COR-L47 (cell line): ENCODE measurements around the gene CPNE5.

ENCODE experiments used
- DNase-seq: peaks from one replicate; lab custom pipeline; 2025; lab: John Stamatoyannopoulos, UW

The CPNE5 gene

DNA sequence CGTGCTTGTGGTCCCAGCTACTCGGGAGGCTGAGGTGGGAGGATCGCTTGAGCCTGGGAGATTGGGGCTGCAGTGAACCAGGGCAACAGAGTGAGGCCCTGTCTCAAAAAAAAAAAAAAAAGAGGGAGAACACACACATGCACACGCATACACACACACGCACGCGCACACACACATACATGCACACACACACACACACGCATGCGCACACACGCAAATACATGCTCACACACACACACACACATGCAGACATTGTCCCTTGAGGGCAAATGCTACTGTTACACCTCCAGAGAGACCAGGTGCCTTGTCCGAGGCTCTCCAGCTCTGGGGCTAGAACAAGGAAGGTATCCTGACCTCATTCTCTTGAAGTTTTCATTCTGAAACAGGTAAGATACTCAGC is 77.1 kb downstream of the CPNE5 start:
- DNase-seq: no peak

DNA sequence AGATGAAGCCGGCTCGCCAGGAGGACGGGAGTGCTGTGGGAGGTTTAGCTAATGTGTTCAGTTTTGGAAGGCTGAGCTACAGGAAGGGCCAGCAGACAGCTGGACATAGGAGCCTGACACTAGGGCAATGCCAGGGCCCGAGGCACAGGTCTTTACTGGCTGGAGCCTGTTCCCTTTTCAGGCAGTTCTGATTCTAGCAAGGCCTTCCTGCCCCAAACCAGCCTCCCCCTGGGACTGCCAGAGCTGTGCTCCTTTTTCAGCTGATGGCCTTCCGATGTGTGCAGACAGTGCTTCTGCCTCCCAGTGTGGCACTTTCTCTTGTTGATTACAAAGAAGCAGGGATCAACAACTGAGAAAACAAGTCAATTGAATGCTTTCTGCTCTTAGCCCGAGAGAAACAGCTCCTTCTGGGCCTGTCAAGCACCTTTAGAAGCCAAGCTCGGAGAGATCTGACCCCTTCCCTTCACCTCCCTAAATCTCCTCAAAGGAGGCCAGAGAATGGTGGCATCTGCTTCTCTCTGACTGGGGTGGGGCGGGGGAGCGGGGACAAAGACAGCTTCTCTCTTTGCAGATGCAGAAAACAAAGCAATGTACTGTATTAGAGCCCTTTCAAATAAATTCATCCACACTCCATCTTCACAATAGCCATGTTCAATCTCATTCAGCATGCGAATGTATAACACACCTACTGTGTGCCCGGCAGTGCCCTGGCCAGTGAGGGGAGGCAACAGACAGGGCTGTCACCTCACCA is 78.4 kb downstream of the CPNE5 start:
- DNase-seq: no peak

DNA sequence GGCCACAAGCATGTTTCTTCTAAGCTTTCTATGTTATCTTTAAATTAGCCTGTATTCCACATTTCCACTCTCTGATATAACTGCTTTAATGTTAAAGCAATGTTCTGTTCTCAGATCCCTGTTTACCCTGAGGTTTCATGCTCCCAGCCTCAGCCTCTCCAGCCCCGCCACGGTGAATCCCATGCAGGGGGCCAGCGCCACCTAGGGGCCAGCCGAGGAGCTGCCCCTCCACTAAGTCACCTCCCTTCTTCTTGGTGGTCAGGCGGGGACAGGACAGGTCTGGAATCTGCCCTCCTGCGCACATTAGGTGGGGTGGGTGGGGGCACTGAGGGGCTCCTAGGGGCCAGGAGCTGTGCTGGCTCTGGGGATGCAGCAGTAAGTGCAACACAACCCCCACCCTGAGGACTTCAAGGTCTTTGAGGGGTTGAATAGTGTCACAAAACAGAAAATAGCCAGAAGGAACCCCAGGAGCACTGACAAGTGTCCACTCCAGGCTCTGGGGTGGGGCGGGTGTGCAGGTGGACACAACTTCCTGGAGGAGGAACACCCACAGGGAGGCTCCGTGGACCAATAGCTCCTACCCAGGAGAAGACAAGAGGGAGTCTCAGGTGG is 80.0 kb downstream of the CPNE5 start:
- DNase-seq: peak; percentile 63

DNA sequence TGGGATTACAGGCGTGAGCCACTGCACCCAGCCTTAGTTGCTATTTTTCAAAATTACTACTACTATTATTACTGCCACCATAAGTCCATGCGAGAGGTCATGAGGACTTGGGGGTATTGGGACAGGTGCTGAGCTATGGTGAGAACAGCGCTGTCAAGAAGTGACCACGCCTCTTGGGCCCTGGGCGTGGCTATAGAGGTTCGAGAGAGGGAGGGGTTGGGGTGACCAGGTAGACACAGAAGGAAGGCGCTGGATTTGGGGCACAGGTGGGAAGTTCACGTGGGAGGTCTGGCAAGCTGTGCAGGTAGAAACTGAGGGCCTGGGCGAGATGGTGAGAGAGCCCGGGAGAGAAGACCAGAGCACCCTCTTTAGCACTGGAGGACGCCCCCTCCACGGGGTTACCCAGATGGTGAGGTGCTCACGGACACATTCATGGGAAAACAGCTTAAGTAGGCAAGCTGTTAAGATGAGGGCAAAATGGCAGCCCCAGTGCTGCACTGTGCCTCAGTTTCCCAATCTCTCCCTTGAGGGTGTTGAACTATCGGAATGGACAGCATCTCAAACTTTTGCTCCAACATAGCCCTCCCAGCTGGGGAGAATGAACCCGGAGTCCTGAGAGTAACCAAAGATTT is 80.6 kb downstream of the CPNE5 start:
- DNase-seq: no peak

DNA sequence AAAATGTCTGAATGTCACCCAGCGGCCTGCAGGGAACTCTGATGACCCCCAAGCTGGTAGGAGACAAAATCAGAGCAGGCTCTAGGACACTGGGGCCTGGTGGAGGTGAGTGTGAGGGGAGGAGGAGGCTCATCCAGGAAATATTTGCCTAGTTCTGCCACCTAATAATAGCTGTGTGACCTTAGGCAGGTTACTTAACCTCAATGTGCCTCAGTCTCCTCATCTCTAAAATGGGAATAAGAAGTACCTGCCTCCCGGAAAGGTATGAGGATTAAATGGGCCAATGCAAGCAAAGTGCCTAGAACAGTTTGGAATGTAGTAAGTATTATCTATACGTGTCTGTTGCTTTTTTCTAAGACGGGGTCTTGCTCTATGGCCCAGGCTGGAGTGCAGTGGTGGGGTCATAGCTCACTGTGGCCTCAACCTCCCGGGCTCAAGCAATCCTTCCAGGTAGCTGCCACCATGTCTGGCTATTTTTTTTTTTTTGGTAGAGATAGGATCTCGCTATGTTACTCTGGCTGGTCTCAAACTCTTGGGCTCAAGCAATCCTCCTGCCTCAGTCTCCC is 81.2 kb downstream of the CPNE5 start:
- DNase-seq: no peak

DNA sequence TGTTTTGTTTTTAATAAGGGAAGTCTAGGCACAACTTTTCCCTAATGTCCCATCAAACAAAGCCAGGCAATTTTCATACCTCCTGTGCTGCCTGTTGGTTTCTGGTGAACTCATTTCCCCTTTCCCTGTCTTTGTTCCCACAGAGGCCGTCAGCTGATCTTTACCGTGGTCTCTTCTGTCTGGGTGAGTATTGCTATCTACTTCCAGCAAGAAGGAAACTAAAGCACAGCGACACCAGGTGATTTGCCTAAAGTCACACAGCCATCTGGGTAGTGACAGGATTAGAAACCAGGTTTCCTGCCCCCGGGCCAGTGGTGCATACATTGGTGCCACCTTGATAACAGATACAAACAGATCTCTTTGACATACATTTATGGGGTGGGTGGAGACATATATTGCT is 82.0 kb downstream of the CPNE5 start:
- DNase-seq: no peak

DNA sequence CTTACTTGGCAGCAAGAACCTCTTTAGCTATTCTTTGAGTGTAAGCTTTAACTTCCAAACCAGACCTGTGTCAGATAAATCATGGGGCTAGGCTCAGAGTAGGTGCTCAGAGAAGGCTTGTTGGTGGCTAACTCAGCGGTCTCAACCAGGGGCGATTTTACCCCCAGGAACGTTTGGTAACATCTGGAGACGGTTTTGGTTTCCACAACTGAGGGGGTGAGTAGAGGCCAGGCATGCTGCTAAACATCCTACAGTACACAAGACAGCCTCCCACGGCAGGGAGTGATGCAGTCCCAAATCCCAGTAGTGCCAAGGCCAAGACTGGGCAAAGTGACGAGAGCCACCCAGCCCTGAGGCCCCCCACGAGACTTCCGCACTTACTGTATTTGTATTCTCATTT is 82.5 kb downstream of the CPNE5 start:
- no peak for DNase-seq

DNA sequence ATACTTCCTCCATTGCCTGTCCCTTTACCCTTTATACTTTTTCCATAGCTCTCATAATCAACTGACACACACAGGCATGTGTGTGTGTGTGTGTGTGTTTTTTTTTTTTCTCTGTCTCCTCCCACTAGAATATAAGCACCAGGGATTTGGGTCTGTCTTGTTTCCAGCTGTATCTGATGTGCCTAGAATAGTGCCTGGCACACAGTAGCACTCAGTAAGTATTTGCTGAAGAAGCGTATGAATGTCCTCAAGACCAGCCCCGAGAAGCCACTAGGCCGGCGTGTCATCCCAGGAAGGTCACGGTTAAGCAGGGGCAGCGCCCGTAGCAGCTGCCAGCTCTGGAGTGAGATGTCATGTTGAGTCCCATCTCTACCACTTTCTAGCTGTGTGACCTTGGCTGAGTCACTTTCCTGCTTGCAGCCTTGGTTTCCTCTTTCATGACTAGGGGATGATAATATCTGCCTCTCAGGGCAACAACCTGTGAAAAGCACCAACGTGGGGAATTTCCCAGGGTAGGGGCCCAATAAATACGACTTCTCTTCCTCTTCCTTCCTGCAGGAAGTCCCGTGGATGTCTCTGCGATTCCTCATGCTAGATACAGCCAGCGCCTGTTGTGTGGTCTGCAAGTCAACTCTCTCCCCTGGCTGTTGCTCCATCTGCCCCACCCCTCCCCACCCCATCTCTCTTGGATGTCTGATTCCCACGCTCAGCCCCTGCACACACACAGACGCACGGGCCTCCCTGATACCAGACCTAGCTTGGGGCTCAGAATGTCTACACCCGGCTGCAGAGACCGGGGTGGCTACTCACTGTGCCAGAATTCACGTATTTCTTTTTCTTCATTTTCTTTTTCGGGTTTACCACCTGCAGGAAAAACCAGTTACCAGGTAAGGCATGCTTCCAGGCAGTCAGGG is 83.6 kb downstream of the CPNE5 start:
- DNase-seq: no peak

DNA sequence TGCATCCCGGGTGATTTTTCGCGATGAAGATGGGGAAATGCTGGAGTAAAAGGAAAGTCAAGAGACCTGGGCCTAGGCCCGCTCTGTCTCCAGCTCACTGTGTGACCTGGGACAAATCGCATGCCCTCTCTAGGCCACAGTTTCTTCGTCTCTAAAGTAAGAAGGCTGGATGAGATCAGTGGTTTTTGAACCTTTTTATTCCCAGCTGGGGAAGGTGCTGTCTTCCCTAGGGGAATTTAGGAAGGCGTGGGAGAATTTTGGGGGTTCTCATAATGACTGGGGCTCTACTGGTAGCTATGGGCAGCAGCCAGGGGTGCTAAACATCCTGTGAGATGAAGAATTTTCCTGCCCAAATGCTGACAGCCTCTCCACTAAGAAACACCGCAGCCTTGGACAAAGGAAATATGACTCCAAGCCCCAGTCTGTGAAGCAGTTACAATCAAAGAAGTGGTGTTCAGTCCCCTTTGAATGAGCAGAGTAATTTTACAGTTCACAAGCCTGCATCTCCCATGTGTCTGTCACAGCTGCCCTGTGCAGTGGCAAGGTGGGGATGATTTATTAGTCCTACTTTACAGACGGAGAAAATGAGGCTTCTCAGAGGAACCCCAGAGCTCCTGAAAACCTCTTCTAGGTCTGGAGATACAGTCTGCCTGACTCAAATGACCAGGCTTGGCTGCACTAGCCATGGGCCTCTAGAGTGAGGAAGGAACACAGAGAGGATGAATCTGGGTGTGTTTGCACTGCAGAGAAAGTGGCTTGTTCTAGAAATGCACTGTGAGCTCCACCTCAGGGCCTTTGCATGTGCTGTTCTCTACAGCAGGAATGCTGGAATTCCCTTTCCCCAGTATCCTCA is 84.4 kb downstream of the CPNE5 start:
- no peak for DNase-seq

DNA sequence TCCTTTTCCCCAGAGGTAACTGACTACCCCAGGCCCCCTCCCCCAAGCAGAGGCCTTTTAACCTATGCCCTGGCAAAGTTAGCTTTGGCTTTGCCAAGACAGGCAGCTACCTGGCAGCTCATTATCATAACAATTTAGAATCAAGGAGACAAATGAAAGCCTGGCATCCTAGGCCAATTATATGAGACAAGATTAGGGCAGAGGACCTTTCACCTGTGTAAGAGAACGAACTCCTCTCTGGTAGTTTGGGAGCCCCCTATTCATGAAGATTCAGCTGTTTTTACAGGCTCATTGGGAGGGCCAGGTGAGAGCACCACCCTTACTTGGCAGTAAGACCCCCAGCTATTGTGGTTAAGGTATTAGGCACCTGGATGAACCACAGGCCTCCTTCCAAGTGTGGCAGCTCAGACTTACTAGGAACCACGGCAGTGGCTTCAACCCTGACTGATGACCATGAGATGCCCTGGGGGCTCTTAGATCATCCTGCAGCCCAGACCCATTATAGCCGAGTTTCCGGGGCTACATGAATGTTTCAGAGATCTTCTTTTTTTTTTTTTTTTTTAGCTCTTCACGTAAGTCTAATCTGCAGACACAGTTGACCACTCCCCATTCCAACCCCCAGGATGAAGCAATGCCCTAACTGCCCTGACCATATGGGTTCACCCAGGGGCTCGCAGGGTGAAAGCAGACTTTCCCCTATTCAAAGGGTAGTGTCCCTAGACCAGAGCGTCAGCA is 85.4 kb downstream of the CPNE5 start:
- DNase-seq: no peak

DNA sequence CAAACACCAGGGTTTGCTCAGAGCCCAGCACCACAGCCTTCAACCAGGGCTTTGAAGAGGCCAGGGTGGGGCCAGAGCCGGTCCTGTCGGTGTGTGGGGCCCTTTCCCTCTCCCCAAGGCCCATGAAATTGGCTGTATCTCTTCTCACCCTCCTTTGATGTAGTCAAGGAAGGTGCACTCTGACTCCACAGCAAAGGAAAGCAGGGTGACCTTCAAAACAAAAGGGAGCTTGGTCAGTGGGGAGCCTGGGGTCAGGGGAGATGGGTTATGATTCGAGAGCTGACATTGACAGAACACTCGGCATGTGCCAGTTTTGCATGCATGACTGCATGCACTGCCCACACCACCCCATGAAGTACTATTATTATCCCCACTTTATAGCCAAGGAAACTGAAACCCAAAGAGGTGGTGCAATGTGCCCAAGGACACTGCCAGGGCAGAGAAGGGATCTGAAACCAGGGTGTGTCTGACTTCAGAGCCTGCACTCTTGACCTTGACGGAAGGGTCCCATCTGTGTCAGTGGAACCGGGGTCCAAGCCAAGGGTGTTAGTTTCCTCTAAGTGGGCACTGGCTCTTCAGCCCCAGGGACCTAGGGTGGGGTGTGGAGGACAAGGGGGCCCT is 86.2 kb downstream of the CPNE5 start:
- DNase-seq: no peak

DNA sequence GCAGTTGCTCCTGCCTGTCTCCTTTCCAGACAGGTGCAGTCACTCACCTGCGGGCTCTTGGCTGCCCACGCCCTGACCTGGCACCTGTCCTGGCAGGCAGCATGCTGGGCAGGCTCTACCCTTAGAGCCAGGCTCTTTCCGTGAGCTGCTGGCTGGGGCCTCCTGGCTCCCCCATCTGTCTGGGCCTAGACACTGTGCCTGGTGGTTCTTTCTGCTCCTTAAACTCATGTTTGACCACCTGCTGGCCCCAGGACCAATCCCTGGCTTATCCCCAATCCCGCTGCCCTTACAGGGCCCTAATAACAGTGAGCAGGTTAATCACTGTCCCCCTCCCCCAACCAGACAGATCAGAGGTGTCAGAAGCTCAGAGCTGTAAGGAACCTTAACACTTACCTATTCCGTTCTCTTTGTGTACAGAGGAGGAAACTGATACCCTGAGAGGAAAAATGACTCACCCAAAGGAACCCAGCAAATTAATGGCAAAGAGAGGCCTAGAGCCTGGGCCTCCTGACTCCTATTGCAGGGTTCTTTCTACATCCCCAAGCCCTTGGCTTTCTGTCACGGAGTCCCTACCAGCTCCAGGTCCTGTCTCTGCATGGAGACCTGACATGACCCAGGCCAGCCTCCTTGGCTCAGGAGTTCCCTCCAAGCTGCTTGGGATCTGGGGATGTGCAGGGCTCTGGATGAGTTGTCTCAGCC is 86.9 kb downstream of the CPNE5 start:
- peak; percentile 58 for DNase-seq

DNA sequence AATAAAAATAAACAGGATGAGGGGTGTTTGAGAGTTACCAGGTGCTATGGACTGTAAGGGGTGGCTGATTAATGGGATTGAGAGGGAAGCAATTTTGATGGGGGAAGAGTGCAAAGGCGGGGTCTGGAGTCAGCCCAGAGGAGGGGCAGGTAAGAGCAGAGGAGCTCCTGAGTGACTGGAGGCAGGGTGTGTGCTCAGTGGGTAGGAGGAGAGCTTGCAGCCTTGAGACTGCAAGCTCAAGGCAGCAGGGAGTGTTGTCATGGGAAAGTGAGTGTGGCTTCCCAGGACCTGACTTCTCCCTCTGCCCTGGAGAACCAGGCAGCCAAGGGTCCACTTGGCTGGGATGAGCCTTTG is 87.4 kb downstream of the CPNE5 start:
- DNase-seq: no peak

DNA sequence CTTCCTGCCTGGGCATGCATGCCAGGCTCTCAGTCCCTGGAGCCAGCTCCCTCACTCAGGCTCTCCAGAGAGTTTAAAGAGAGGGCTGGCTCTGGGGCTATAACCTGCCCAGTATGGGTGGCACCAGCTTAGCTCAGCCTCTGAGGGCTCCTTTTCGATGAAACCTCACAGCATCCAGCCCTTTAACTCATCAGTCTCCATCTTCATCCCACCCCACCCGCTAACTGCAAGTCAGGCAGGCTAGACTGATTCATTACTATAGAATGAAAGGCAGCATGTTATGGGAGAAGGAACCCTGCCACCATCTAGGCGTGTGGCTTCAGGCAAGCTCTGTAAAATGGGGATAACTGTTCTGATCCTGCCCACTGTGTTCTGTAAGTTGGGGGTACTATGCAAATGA is 88.2 kb downstream of the CPNE5 start:
- DNase-seq: no peak

DNA sequence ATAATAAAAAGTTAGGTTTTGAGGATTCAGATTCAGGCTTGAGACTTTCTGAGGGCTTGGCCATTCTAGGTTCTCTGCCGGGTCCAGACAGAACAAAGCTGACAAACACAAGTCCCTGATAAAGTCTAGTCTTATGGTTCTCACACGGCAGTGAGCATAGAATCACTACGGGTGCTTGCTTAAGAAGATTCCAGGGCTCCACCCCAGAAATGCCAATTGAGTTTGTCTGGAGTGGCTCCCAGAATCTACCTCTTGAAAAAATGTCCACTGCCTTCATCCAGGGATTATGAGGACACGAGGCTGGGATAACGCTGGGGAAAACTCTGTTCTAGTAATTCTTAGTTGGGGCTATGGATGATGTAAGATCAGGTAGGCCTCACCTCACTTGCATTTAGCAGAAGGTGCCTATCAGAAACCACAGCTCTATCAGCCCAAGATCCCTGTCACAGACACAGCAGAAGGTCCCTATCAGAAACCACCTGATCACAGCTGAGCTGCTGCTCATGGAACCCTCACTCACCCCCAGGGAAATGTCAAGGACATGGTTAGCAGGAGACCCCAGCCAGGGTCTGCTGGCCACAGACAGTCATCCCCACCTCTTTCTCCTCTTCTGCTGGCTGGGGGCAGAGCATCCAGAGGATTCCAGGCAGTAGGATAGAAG is 89.3 kb downstream of the CPNE5 start:
- DNase-seq: no peak

DNA sequence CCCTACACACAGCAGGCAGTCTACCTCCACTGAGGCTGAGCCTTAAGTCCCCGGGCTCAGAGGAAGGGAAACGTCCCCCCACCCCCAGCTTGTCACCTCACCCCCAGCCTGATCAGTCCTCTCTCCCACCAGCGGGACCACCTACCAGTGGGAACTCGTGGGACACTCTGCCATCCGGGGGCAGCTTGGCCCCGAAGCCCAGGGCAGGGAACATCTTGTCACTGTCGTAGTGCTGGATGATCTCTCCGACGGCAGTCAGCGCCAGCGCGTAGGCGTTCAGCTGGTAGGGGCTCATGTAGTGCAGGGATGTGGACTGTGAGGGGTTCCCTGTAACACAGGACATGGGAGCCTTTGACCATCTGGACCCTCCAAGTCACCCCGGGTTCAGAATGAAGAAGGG is 93.0 kb downstream of the CPNE5 start:
- DNase-seq: no peak

DNA sequence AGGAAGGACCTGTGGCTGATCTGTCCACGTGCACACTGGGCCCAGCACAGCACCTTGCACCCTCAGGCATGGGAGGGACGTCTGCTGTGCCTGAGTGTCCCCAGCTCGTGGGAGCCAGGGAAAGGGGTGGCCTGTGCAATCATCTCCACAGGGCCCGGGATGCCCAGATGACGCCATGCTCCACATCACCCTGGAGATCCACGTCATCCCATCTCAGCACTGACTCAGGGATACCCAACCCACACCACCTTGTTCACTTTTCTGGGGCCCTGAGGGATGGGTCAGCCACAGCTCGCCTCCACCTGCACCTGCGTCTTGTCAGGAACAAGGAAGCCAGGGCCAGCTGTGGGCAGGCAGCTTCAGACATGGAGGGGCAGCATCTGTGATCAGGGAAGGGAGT is 93.4 kb downstream of the CPNE5 start:
- no peak for DNase-seq

DNA sequence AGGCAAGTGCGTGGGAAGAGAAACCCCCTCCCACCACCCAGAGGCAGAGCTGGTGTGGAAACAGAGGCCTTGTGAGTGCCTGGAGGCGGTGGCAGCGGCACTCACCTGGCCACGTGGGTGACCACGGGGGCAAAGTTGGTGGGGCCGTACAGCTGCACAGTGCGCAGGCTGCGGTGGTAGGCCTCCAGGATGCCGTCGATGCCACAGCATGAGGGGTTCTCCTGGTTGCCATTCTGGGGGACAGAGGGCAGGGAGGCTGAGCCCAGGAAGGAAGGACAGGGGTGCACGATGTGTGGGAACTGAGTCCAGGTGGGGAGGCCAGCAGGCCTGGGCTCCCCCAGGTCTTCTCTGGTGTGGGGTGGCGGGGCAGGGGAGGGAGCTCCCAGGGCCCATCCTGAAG is 94.0 kb downstream of the CPNE5 start:
- no peak for DNase-seq

DNA sequence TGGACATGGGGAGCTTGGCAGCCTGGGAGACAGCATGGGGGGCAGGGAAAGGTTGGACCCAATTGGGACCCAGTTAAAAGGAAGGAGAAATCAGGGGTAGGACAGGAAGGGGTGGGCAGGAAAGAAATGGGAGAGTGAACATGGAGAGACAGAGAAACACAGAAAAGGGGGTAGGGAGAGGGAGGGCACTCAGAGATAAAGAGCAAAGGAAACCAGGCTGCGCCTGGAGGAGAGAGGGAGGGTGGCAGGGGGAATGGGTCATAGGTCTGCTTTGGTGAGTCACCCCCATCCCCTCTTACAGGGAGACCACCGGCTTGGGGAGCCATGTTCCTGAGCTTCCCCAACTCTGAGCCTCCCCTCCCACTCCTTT is 95.0 kb downstream of the CPNE5 start:
- DNase-seq: no peak
